ENCODE measurements around the gene CHN1. TPM values are rescaled to one million over a fixed set of nuclear protein-coding genes. Genes with fewer than 3 reads are reported as not detected.

CHN1 gene
- total RNA-seq, 2 donors from 2014 or later = 13.3 to 30.7 TPM

- H3K36me3 ChIP-seq = no peaks in the 10 kb centered on the region
- DNase-seq (ENCODE audit: low spot score) = no peak
- H3K9me3 ChIP-seq = no peaks in the 10 kb centered on the region
- H3K27me3 ChIP-seq (replicated peaks; ENCODE audit: insufficient read depth) = no peaks in the 10 kb centered on the region
- no peak overlapping the region for H3K4me3 ChIP-seq
- no peak for TF ChIP-seq CTCF (IDR thresholded peaks at IDR 0.05)
- peaks cover 8 to 16% of the 10 kb centered on the region in 2 donors for H3K4me1 ChIP-seq (ENCODE audit: control insufficient read depth in 1 of 2, low read depth in 2 of 2)
- H3K27ac ChIP-seq = no peak overlapping the region
- ATAC-seq (ENCODE audit: insufficient number of reproducible peaks, low FRiP score, low read depth) = no peak
These were observed 242.7 kb downstream of the CHN1 start for GRCh38 chr2:174762464-174762863.

DNA sequence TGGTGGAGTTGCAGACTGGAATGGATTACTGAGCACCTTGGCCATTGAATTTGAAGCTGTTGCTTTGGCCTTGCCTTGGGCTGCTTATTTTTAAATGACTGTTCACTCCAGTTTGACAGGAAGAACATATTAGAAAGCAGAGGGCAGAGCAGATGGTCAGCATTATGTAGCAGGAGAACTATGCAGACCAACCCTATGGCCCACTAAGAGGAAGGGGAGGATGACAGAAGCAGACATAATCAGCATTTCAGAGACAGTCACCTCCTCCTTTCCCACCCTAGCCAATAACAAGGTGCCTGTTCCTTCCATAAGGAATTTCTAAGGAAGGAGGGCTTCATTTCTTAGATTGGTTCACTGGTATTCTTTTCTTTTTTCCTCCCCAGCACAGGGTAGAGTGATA lies 243.3 kb downstream of the CHN1 start:
- H3K9me3 ChIP-seq = no peaks in the 10 kb centered on the region
- H3K27ac ChIP-seq = no peak overlapping the region
- H3K36me3 ChIP-seq = no peaks in the 10 kb centered on the region
- no peak for TF ChIP-seq CTCF (IDR thresholded peaks at IDR 0.05)
- peaks cover 8 to 16% of the 10 kb centered on the region in 2 donors for H3K4me1 ChIP-seq (ENCODE audit: control insufficient read depth in 1 of 2, low read depth in 2 of 2)
- no peak for ATAC-seq (ENCODE audit: insufficient number of reproducible peaks, low FRiP score, low read depth)
- no peaks in the 10 kb centered on the region for H3K27me3 ChIP-seq (replicated peaks; ENCODE audit: insufficient read depth)
- DNase-seq (ENCODE audit: low spot score) = no peak
- no peak overlapping the region for H3K4me3 ChIP-seq

GRCh38 chr2:174760845-174761473 lies 244.2 kb downstream of the CHN1 start:
- Histone ChIP-seq H3K27ac (no peak overlapping the region), H3K9me3 (no peaks in the 10 kb centered on the region), H3K4me3 (no peak overlapping the region), H3K36me3 (no peaks in the 10 kb centered on the region), H3K4me1 (ENCODE audit: control insufficient read depth in 1 of 2, low read depth in 2 of 2) (peaks cover 8 to 16% of the 10 kb centered on the region in 2 donors), H3K27me3 (replicated peaks; ENCODE audit: insufficient read depth) (no peaks in the 10 kb centered on the region)
- no peak for TF ChIP-seq CTCF (IDR thresholded peaks at IDR 0.05)
- no peak for DNase-seq (ENCODE audit: low spot score)
- ATAC-seq (ENCODE audit: insufficient number of reproducible peaks, low FRiP score, low read depth) = no peak

DNA sequence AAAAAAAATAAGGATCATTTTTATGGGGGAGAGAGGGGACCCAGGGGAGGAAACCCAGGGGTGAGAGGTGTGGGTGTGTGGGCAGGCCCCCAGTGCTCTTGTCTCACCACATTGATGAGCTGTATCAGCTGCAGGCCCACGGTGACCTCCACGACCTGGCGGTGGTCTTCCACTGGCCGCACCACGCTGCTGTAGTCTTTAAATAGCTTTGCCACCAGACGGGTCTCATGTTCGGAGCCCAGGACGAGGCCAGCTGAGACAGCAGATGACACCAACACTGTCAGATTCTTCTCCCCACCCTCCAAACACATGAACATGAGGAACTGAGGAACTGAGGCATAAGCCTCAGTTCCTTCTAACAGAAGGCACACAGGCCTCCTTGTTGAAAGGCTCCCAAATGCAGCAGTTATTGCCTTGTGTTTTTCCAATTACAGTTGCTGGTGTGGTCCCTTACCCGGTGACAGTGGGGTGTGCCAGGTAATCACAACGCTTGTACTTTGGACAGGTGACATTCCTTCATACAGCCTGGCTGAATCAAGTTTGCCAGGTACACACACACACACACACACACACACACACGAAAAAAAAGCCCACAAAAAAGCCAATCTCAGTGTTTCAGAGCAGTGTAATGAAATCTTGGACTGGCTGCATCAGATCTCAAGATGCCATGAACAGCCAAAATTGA lies 245.7 kb downstream of the CHN1 start:
- no peak for DNase-seq (ENCODE audit: low spot score)
- no peak for TF ChIP-seq CTCF (IDR thresholded peaks at IDR 0.05)
- Histone ChIP-seq H3K4me1 (ENCODE audit: control insufficient read depth in 1 of 2, low read depth in 2 of 2) (peaks cover 8 to 16% of the 10 kb centered on the region in 2 donors), H3K27ac (no peak overlapping the region), H3K36me3 (no peaks in the 10 kb centered on the region), H3K9me3 (no peaks in the 10 kb centered on the region), H3K4me3 (no peak overlapping the region), H3K27me3 (replicated peaks; ENCODE audit: insufficient read depth) (no peaks in the 10 kb centered on the region)
- ATAC-seq (ENCODE audit: insufficient number of reproducible peaks, low FRiP score, low read depth) = no peak

- TF ChIP-seq CTCF (IDR thresholded peaks at IDR 0.05) = no peak
These were observed 248.4 kb downstream of the CHN1 start for GRCh38 chr2:174756743-174757142.

More at GRCh38 chr2:174756743-174757142, 248.4 kb downstream of the CHN1 start:
- H3K36me3 ChIP-seq = no peaks in the 10 kb centered on the region
- no peak for DNase-seq (ENCODE audit: low spot score)
- no peak overlapping the region for H3K27ac ChIP-seq
- no peaks in the 10 kb centered on the region for H3K27me3 ChIP-seq (replicated peaks; ENCODE audit: insufficient read depth)
- H3K4me3 ChIP-seq = no peak overlapping the region
- ATAC-seq (ENCODE audit: insufficient number of reproducible peaks, low FRiP score, low read depth) = no peak
- no peaks in the 10 kb centered on the region for H3K9me3 ChIP-seq
- H3K4me1 ChIP-seq (ENCODE audit: control insufficient read depth in 1 of 2, low read depth in 2 of 2) = peaks cover 0 to under 1% of the 10 kb centered on the region in 2 donors
